Measurements from ENCODE around the gene ISCU. TPM values are rescaled to one million over a fixed set of nuclear protein-coding genes. Genes with fewer than 3 reads are reported as not detected.
A peak's percentile ranks its signal among the peaks of the same experiment; 100 is the strongest.
"Not testable (repeated sequence)": the region's sequence is repeated elsewhere in the genome, so short reads cannot be mapped to it uniquely, and the experiment has no call there.

The ISCU gene
- total RNA-seq, 1 donor = 42.0 TPM

DNA sequence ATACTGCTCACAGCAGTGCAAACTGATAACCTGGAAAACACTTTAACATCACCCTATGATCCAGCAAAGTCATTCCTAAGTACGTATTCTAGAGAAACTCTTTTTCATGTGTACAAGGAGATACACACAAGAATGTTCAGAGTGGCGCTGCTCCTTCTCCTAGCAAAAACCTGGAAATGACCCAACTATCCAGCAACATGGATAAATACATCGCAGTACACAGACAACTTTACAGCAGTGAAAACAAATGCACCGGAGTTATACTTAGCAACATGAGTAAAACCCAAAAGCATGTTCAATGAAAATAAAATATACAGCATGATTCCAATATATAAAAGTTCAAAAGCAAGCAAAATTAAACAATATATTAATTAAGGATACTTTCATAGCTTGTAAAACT, 20.1 kb upstream of the ISCU start:
- no peak for DNase-seq (ENCODE audit: low read depth in 2 of 3, low spot score in 2 of 3)

DNA sequence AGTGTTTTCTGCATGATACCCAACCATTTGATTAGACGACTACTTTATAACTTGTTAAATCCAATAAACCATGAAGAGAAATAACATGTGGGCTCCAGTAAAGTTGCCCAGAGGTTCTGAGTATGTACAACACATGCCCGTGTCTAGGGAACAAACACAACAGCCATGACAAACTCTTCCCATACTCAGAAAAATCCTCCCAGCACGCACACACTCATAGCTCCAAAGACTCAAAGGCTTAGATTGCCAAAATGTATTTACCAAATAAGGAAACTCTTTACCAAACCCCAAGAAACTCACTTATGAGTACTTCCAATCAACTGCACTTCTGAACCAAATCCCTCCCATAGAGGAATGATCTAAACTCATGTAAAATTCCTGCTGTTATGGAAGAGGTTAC, 18.7 kb upstream of the ISCU start:
- no peak for DNase-seq (ENCODE audit: low read depth in 2 of 3, low spot score in 2 of 3)

DNA sequence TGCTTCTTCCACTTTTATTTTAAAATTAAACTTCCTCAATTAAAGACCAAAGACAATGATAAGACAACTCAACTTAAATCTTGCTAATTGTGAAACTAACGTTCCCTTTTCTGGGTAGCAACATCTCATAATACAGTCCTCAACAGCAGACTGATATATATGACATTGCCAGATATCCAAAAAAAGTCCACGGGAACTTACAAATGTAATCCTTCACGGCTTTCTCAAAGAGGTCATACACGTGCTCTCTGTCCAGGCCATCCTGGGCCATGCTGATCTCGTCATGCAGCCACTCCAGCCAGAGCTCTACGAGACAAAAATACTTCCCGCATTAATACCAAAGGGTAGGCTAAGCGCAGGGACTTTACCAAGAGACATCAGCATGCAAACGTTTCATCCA, 14.7 kb upstream of the ISCU start:
- DNase-seq (ENCODE audit: low read depth in 2 of 3, low spot score in 2 of 3) = no peak

DNA sequence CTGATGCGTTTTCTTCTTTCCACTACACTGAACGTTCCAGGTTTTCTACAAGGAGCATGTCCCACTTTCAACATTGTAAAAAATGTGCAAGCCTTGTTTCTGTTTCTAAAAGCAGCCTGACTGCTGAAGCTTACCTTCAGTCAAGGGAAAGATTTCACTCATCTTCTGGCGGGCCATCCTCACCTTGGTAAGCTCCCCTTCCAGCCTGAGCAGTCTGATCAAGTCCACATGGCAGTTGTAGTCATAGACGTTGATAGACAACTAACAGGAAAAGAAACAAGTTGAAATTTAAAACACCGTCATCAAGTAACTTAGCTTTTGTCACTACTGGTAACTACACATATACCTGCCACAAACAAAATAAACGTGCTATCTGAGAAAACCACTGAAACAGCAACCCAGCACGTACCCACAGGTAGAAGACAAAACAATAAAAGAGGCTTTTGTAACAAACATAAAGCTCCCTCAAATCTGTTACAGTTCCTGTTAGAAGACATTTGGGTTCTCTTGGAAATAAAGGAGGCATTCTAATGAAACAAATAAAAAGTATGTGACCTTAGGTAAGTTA, 13.4 kb upstream of the ISCU start:
- no peak for DNase-seq (ENCODE audit: low read depth in 2 of 3, low spot score in 2 of 3)

DNA sequence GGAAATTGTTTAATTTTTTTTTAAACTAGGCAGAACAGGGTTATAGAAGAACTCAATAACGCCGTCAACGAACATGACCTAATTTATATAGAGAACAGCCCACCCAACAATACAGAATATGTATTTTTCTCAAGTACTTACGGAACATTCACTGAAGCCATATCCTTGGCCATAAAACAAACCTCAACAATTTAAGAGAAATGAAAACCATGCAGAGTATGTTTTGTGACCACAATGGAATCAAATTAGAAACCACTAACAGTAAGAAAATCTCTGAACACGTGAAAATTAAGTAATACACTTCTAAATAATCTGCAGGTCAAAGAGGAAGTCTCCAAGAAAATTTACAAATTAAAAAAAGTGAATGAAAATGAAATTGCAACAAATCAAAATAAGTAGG, 10.9 kb upstream of the ISCU start:
- DNase-seq (ENCODE audit: low read depth in 2 of 3, low spot score in 2 of 3) = peak in 1 of 3 donors; percentile 39

DNA sequence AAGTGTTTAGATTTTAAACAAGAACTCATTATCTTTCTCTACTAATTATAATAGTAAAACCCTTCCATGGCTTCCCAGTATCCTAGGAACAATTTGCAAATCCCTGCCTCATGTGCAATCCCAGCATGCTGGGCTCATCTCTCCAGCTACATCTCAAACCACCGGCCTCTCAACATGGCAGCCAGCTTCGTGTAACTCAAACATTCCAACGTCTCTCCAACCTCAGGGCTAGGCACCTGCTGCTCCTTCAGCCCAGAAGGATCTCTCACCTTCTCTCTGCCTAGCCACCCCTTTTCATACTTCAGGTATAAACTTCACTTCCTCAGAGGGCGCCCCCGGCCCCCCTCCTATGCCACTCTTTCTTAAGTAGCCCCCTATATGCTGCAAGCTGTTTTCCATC, 8.6 kb upstream of the ISCU start:
- DNase-seq (ENCODE audit: low read depth in 2 of 3, low spot score in 2 of 3) = no peak

DNA sequence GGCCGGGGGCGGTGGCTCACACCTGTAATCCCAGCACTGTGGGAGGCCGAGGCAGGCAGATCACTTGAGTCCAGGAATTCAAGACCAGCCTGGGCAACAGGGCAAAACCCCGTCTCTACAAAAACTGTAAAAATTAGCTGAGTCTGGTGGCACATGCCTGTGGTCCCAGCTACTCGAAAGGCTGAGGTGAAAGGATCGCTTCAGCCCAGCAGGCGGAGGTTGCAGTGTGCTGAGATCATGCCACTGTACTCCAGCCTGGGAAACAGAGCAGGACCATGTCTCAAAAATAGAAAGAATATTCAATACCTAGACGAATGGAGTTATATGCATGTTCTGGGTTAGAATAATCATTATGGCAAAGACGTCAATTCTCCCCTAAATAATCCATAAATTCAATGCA, 7.0 kb upstream of the ISCU start:
- not testable (repeated sequence) for DNase-seq (ENCODE audit: low read depth in 2 of 3, low spot score in 2 of 3)

DNA sequence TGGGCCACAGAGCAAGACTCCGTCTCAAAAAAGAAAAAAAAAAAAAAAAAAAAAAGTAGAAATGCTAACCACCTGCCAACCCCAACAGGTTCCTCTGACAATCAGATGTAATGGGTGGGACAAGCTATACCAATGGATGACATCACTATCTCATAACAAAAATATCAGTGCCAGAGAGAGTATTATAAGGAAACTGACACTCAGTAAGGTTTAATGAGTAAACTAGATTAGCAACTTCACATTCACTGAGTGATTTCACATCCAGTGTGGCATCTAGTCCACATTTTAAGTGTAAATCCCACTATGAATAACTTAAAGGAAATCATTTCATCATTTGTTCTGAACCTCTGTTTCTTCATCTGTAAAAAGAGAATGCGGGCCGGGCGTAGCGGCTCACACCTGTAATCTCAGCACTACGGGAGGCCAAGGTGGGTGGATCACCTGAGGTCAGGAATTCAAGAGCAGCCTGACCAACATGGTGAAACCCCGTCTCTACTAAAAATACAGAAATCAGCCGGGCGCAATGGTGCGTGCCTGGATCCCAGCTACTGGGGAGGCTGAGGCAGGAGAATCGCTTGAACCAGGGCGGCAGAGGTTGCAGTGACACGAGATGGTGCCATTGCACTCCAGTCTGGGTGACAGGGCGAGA, 3.3 kb upstream of the ISCU start:
- DNase-seq (ENCODE audit: low read depth in 2 of 3, low spot score in 2 of 3) = no peak

DNA sequence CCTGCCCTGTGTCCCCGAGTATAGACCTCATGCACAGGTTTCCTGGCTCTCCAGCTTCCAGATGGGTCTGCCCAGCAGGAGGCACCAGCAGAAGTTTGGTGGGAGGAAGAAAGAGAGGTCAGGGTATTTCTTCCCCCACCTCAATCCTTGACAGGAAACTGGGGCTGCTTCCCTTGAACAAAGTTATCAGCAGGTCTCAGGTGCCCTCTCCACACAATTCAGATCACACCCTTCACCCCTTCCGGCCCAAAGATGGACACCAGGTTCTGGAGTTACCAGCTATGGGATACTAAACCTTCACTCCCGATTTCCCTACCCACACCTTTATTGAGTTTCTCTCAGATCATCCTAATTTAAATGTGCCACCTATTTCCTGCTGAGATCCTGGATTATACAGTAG, 2.6 kb upstream of the ISCU start:
- no peak for DNase-seq (ENCODE audit: low read depth in 2 of 3, low spot score in 2 of 3)

GRCh38 chr12:108560321-108560721, 2.1 kb upstream of the ISCU start:
- no peak for DNase-seq (ENCODE audit: low read depth in 2 of 3, low spot score in 2 of 3)

DNA sequence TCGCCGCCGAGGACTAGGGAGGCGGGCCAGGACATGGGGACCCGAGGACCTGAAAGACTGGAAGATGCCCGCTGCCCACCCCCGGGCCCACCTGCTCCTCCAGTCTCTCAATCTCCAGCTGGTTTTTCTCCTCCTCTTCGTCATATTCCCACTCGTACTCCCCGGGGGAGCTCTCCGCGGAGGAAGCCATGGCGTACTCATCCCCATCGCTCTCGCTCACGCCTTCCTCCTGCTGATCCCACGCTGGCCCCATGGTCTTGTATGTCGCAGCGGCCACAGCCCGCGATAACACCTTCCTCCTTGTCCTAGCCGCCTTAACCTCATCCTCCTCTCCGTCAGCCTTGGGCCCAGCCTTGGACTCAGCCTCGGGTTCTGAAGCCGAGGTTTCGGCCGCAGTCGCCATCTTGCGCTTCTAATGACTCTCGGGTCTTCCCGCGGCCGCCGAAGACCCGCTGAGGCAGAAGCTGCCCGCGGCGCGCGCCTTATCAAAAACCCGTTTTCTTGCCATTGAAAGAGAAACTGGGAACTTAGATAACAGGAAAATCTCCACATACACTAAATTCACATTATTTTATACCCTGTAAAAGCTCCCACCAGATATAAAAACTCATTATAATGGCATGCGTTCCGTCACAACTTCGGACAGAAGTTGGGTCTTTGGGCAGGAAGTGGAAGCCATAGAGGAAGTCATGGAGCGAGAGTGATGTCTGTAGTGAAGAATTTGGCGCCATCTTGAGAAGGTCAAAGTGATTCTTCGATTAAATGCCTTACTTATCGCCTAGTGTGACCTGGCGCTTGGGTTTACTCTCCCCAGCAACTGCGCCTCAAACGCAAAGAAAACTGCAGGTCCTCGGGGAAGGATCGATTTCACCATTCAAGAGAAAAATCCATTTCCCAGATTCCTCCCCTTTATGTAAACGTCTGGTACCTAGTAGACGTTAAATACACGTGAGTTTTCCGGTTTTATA, 1.4 kb upstream of the ISCU start, which contains the start of gene SART3:
SART3 (minus strand) TSS at position 422 of the 968 bp plus-strand sequence; CDS start at position 403, 19 bp downstream.
- peak; percentile 80 to 94 (median 88) for DNase-seq (ENCODE audit: low read depth in 2 of 3, low spot score in 2 of 3)

- peak in 1 of 3 donors; percentile 22 for DNase-seq (ENCODE audit: low read depth in 2 of 3, low spot score in 2 of 3)
These were observed 496 bp upstream of the ISCU start for GRCh38 chr12:108561852-108562347.

DNA sequence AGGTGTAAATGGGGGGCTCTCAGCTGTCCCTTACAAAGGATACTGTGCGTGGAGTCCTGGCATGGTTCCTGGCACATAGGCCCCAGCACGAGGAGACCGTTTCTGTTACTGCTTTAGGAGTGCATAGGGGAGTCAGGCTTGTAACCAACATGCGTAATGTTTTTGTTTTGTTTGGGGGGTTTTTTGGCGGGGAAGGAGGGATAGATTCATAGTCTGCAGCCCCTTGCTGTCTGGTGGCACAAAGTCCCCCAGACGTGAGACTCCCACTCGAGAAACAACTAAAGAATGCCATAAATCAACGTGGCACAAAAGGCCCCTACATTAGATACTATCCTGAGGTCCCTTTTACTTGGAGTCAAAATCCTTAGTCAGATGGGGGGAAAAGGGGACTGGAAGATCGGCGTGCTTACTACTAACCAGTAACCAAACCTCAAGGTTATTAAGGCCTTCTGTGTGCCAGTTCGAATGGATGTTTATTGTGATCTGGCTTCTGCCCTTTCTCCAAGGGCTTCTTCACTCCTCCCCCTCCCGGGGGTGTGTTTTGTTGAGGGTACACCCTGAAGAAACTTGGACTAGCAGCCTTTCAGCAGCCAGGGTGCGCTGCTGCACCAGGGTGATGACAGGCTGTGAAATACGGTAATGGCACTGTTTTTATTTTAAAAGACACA, 874 bp downstream of the ISCU start:
- DNase-seq (ENCODE audit: low read depth in 2 of 3, low spot score in 2 of 3) = peak; percentile 62 to 95 (median 89)

DNA sequence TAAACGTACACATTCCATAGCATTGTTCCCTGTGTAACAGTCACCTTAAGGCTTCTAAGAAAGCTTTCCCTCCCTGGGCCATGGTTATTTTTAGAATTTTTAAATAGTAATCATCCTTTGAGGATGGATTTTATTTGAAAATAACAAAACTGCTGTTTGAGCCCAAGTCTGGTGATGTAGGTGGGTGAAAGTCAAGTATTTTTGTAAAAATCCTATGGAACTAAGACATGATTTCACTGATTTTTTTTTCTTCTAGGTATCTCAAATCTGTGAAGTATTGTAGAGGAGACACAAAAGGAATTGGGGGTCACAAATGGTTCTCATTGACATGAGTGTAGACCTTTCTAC, 1.4 kb downstream of the ISCU start:
- DNase-seq (ENCODE audit: low read depth in 2 of 3, low spot score in 2 of 3) = no peak

- DNase-seq (ENCODE audit: low read depth in 2 of 3, low spot score in 2 of 3) = peak in 2 of 3 donors; percentile 82 to 94
These were observed 2.3 kb downstream of the ISCU start for GRCh38 chr12:108564724-108565123.

GRCh38 chr12:108565146-108565545, 2.8 kb downstream of the ISCU start:
- DNase-seq (ENCODE audit: low read depth in 2 of 3, low spot score in 2 of 3) = peak in 1 of 3 donors; percentile 22

GRCh38 chr12:108565976-108566375, 3.6 kb downstream of the ISCU start:
- peak in 2 of 3 donors; percentile 91 to 92 for DNase-seq (ENCODE audit: low read depth in 2 of 3, low spot score in 2 of 3)

- no peak for DNase-seq (ENCODE audit: low read depth in 2 of 3, low spot score in 2 of 3)
These were observed 4.1 kb downstream of the ISCU start for GRCh38 chr12:108566452-108566851.

DNA sequence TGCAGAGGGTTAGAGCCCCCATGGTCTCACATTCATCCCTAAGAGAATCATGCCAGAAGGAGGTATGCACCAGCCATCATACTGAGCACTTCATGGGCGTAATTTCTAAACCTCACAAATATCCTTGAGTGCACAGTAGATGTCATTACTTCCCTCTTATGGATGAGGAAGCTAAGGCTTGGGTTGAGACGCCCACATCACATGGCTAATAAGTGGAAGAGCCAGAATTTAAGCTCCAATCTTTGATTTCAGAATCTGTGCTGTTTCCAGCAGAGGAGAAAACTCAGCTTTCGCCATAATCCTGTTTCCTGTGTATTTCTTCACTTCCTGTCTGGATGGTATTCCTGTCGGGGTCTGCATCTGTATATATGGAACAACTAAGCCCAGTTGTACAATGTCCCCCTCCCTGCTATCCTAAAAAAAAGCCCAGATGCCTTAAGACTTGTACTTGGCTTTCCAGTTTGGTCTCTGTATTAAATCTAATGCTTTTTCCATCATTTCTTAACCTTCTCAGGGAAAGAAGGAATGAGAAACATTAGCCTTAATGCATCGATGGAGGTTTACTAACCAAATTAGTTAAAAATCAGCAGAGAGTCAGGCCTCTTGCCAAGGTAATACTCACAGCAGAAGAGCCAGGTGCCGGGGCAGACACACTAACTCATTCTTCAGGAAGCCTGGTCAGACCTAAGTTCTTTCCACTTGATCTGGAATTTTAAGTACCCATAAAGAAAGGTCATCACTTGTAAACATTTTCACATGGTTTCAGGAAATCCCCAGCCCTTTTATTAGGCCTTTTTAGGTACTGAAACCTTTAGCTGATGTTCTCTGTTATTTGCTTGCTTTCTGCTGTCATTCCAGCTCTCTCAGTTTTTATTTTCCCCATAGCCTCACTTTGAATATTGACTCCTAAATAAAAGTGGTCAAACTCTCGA, 5.3 kb downstream of the ISCU start:
- DNase-seq (ENCODE audit: low read depth in 2 of 3, low spot score in 2 of 3) = no peak
